Measurements from ENCODE around the gene METRN. TPM values are rescaled to one million over a fixed set of nuclear protein-coding genes. Genes with fewer than 3 reads are reported as not detected.

METRN gene
- total and polyA plus RNA-seq, 2 of the 4 experiments (the other 2 are of a cell fraction) = 6.1 to 48.2 TPM

DNA sequence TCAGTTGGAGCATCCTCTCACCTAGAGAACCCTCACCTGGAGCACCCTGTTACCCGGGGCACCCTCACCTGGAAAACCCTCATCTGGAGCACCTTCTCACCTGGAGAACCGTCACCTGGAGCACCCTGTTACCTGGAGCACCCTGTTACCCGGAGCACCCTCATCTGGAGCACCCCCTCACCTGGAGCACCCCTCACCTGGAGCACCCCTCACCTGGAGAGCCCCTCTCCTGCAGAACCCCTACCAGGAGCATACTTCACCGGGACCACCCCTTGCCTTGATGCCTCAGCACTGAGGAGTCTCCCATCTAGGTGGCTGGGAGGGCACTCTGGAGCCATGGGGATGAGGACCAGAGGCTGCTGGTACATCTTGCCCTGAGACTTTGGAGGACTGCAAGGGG is 6.0 kb upstream of the METRN start:
- dilution Hi-C loops (cut with HindIII; ENCODE audit: low sequenced_read_pairs, unreplicated experiment) (no loop called here), intact Hi-C loops (cut with micrococcal nuclease) (no loop called here), in situ Hi-C loops (cut with MboI; ENCODE audit: low sequenced_read_pairs) (loop anchor here (25.0 kb wide), 1 partner anchor 353 kb away; the partner anchor contains the start of gene SSTR5)
- DNase-seq = no peak
- H3K18ac ChIP-seq (ENCODE audit: low read depth, low read length) = no peak overlapping the region
- H3K9me1 ChIP-seq (ENCODE audit: insufficient read depth, low read length) = no peaks in the 10 kb centered on the region
- H3K4me3 ChIP-seq (ENCODE audit: insufficient read depth, low read depth, low read length) = no peak overlapping the region
- no peak overlapping the region for H3K27ac ChIP-seq (ENCODE audit: insufficient read depth, low read length)
- no peak overlapping the region for H4K8ac ChIP-seq (ENCODE audit: low read depth in 2 of 2, low read length in 2 of 2)
- ChIA-PET POLR2A (ENCODE audit: unreplicated experiment) (interaction anchor here (0.6 kb wide), 1 partner anchor 11 kb away, joined by 4 read pairs; no protein-coding TSS in a partner anchor), CTCF (no interaction called here)
- TF ChIP-seq NFE2L2 (IDR thresholded peaks at IDR 0.05; ENCODE audit: low read depth, low read length) (no peak), FOS (IDR thresholded peaks at IDR 0.05; ENCODE audit: low read depth, low read length) (no peak), POLR2A (IDR thresholded peaks at IDR 0.05; ENCODE audit: low read depth, low read length) (no peak), SMC3 (IDR thresholded peaks at IDR 0.05; ENCODE audit: low read depth, low read length) (no peak), MXI1 (IDR thresholded peaks at IDR 0.05; ENCODE audit: borderline replicate concordance, low read depth, low read length) (no peak), CHD1 (IDR thresholded peaks at IDR 0.05; ENCODE audit: low read depth, low read length) (no peak), CEBPB (IDR thresholded peaks at IDR 0.05; ENCODE audit: low read depth, low read length) (no peak), RCOR1 (IDR thresholded peaks at IDR 0.05; ENCODE audit: insufficient replicate concordance, low read length) (no peak), MAZ (IDR thresholded peaks at IDR 0.05; ENCODE audit: borderline replicate concordance, low read depth, low read length) (no peak), BHLHE40 (IDR thresholded peaks at IDR 0.05; ENCODE audit: low read depth, low read length) (no peak), RAD21 (IDR thresholded peaks at IDR 0.05; ENCODE audit: low read length) (no peak), RFX5 (IDR thresholded peaks at IDR 0.05; ENCODE audit: low read depth, low read length) (no peak), MAFK (IDR thresholded peaks at IDR 0.05; ENCODE audit: low read depth, low read length) (no peak)
- TF ChIP-seq, protein P1, sequence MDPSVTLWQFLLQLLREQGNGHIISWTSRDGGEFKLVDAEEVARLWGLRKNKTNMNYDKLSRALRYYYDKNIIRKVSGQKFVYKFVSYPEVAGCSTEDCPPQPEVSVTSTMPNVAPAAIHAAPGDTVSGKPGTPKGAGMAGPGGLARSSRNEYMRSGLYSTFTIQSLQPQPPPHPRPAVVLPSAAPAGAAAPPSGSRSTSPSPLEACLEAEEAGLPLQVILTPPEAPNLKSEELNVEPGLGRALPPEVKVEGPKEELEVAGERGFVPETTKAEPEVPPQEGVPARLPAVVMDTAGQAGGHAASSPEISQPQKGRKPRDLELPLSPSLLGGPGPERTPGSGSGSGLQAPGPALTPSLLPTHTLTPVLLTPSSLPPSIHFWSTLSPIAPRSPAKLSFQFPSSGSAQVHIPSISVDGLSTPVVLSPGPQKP (IDR thresholded peaks at IDR 0.05; ENCODE audit: borderline replicate concordance, low read depth, low read length) = no peak
- TF ChIP-seq, protein P2, sequence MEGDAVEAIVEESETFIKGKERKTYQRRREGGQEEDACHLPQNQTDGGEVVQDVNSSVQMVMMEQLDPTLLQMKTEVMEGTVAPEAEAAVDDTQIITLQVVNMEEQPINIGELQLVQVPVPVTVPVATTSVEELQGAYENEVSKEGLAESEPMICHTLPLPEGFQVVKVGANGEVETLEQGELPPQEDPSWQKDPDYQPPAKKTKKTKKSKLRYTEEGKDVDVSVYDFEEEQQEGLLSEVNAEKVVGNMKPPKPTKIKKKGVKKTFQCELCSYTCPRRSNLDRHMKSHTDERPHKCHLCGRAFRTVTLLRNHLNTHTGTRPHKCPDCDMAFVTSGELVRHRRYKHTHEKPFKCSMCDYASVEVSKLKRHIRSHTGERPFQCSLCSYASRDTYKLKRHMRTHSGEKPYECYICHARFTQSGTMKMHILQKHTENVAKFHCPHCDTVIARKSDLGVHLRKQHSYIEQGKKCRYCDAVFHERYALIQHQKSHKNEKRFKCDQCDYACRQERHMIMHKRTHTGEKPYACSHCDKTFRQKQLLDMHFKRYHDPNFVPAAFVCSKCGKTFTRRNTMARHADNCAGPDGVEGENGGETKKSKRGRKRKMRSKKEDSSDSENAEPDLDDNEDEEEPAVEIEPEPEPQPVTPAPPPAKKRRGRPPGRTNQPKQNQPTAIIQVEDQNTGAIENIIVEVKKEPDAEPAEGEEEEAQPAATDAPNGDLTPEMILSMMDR (conservative IDR thresholded peaks at IDR 0.05; ENCODE audit: low read depth, low read length) = no peak
- TF ChIP-seq, protein P3, sequence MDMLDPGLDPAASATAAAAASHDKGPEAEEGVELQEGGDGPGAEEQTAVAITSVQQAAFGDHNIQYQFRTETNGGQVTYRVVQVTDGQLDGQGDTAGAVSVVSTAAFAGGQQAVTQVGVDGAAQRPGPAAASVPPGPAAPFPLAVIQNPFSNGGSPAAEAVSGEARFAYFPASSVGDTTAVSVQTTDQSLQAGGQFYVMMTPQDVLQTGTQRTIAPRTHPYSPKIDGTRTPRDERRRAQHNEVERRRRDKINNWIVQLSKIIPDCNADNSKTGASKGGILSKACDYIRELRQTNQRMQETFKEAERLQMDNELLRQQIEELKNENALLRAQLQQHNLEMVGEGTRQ (IDR thresholded peaks at IDR 0.05; ENCODE audit: low read depth, low read length) = no peak
- ATAC-seq (ENCODE audit: low read depth) = no peak
- no peak overlapping the region for H3K23ac ChIP-seq (ENCODE audit: low read depth, low read length)
- H3K4me2 ChIP-seq (ENCODE audit: low read depth, low read length) = no peak overlapping the region
- no peaks in the 10 kb centered on the region for H3K36me3 ChIP-seq (ENCODE audit: control insufficient read depth, insufficient read depth, low read length)
- BruUV-seq (replicated peaks) = no TSS peak
- H3K4me1 ChIP-seq (ENCODE audit: control insufficient read depth, insufficient read depth, low read length) = peaks cover 5% of the 10 kb centered on the region; the same call in 1 of the 2 replicates
- peaks cover 14% of the 10 kb centered on the region; the same call in 1 of the 2 replicates for H4K20me1 ChIP-seq (ENCODE audit: insufficient read depth, low read length)
- no peak overlapping the region for H2AK9ac ChIP-seq (replicated peaks; ENCODE audit: low read depth, low read length, poor library complexity)
- H3K14ac ChIP-seq (replicated peaks; ENCODE audit: low read depth, low read length) = no peak overlapping the region
- H4K91ac ChIP-seq (ENCODE audit: insufficient read depth, low read depth, low read length) = no peak overlapping the region
- H2BK5ac ChIP-seq (ENCODE audit: low read depth, low read length, poor library complexity, severe bottlenecking) = no peak overlapping the region
- H3K9me3 ChIP-seq (ENCODE audit: control insufficient read depth, insufficient read depth, low read length) = no peaks in the 10 kb centered on the region
- no peak overlapping the region for H4K5ac ChIP-seq (ENCODE audit: low read depth, low read length)
- H2AK5ac ChIP-seq (ENCODE audit: low read depth, low read length) = no peak overlapping the region
- no peak overlapping the region for H2BK15ac ChIP-seq (ENCODE audit: low read depth, low read length)
- H3K79me1 ChIP-seq (ENCODE audit: low read depth in 1 of 2, low read length in 2 of 2) = no peaks in the 10 kb centered on the region
- no peak overlapping the region for H2AFZ ChIP-seq (replicated peaks; ENCODE audit: low read length, poor library complexity)
- H3K4ac ChIP-seq (ENCODE audit: low read depth, low read length) = no peak overlapping the region
- H3K56ac ChIP-seq (ENCODE audit: extremely low read depth, insufficient read depth, low read length) = no peak overlapping the region
- H2BK120ac ChIP-seq (ENCODE audit: low read depth, low read length) = no peak overlapping the region
- no peak overlapping the region for H2BK20ac ChIP-seq (ENCODE audit: low read depth, low read length)
- H3K27me3 ChIP-seq (ENCODE audit: control insufficient read depth, insufficient read depth, low read length) = peaks cover 34% of the 10 kb centered on the region
- H3K9ac ChIP-seq (ENCODE audit: low read depth, low read length) = no peak overlapping the region
- WGBS, 2 experiments (ENCODE audit: extremely low coverage in 2 of 2, insufficient read length in 1 of 2) = 100% methylated on average over 1 of the region's 4 CpGs; no CpG with 5 or more reads in 1 of the 2 experiments
